HG03139 (cell line): ENCODE results near the gene TENT5C.

ENCODE experiments used
- ATAC-seq: cut with Tn5 transposase; IDR thresholded peaks from one replicate; pipeline ENCODE4 v1.9.1; 2021; ENCODE audit not compliant: unreplicated experiment

TENT5C gene

GRCh38 chr1:117572546-117572945 is 33.3 kb upstream of the TENT5C start:
- no peak for ATAC-seq

- ATAC-seq = no peak
Observed at GRCh38 chr1:117573386-117574023, 32.3 kb upstream of the TENT5C start.

GRCh38 chr1:117574161-117574835 is 31.6 kb upstream of the TENT5C start:
- no peak for ATAC-seq

GRCh38 chr1:117575586-117576225 is 30.1 kb upstream of the TENT5C start:
- ATAC-seq = no peak

- no peak for ATAC-seq
Observed at GRCh38 chr1:117576236-117576635, 29.6 kb upstream of the TENT5C start.

GRCh38 chr1:117577191-117577885 is 28.5 kb upstream of the TENT5C start:
- ATAC-seq = no peak

GRCh38 chr1:117578466-117578865 is 27.4 kb upstream of the TENT5C start:
- ATAC-seq = no peak

- ATAC-seq = no peak
Observed at GRCh38 chr1:117579221-117579906, 26.5 kb upstream of the TENT5C start.

GRCh38 chr1:117580436-117580835 is 25.4 kb upstream of the TENT5C start:
- no peak for ATAC-seq

- no peak for ATAC-seq
Observed at GRCh38 chr1:117580882-117581281, 25.0 kb upstream of the TENT5C start.

- no peak for ATAC-seq
Observed at GRCh38 chr1:117581391-117581943, 24.4 kb upstream of the TENT5C start.

GRCh38 chr1:117582451-117582850 is 23.4 kb upstream of the TENT5C start:
- ATAC-seq = no peak

- no peak for ATAC-seq
Observed at GRCh38 chr1:117583247-117583646, 22.6 kb upstream of the TENT5C start.

GRCh38 chr1:117584181-117584580 is 21.7 kb upstream of the TENT5C start:
- ATAC-seq = no peak

- ATAC-seq = no peak
Observed at GRCh38 chr1:117585086-117585485, 20.8 kb upstream of the TENT5C start.

GRCh38 chr1:117586337-117586736 is 19.5 kb upstream of the TENT5C start:
- no peak for ATAC-seq

- ATAC-seq = no peak
Observed at GRCh38 chr1:117586747-117587498, 18.9 kb upstream of the TENT5C start.

GRCh38 chr1:117587499-117588356 is 18.1 kb upstream of the TENT5C start:
- ATAC-seq = no peak

GRCh38 chr1:117589544-117589943 is 16.3 kb upstream of the TENT5C start:
- ATAC-seq = no peak
